ENCODE measurements around the gene ERMN.
"Not testable (repeated sequence)": the region's sequence is repeated elsewhere in the genome, so short reads cannot be mapped to it uniquely, and the experiment has no call there.

Gene ERMN

GRCh38 chr2:157325786-157326185, at the start of gene ERMN:
Gene ERMN, minus strand, starts transcription at chr2:157325824. Its CDS starts 182 bp downstream, at chr2:157325642.
- no peaks in the 10 kb centered on the region for H3K27me3 ChIP-seq
- no peak within 1 kb of the TSS for H3K4me2 ChIP-seq
- H3K9ac ChIP-seq = no peak within 1 kb of the TSS
- H4K20me1 ChIP-seq = no peaks in the 10 kb centered on the region
- H3K4me3 ChIP-seq = no peak within 1 kb of the TSS
- no peak for TF ChIP-seq Cebpa-rat (IDR thresholded peaks at IDR 0.05)
- no peaks in the 10 kb centered on the region for H3K9me3 ChIP-seq (replicated peaks in 1 of 11)
- peaks cover 12 to 32% (median 19%) of the 10 kb centered on the region in 10 experiments for H3K4me1 ChIP-seq
- no peak within 1 kb of the TSS for H3K27ac ChIP-seq
- H3K36me3 ChIP-seq = peaks cover 0 to 16% (median 0%) of the 10 kb centered on the region in 11 experiments; a peak in 3 of 22 replicates

- Histone ChIP-seq H3K36me3 (peaks cover 0 to 15% (median 0%) of the 10 kb centered on the region in 11 experiments; a peak in 8 of 22 replicates), H3K27me3 (no peaks in the 10 kb centered on the region), H3K9me3 (replicated peaks in 1 of 11) (peaks cover 20 to 32% (median 26%) of the 10 kb centered on the region in 11 experiments)
Observed at GRCh38 chr2:157375384-157375783, 49.8 kb upstream of the ERMN start.

GRCh38 chr2:157368508-157368907, 42.9 kb upstream of the ERMN start:
- H4K20me1 ChIP-seq; H3K9me3 ChIP-seq (replicated peaks in 1 of 11); H3K4me2 ChIP-seq; H3K27ac ChIP-seq; H3K9ac ChIP-seq; H3K4me3 ChIP-seq: not testable (repeated sequence)
- Histone ChIP-seq H3K27me3 (peaks cover 0 to 13% (median 6%) of the 10 kb centered on the region in 11 experiments; a peak in 7 of 22 replicates), H3K4me1 (peaks cover 14 to 18% (median 15%) of the 10 kb centered on the region in 10 experiments), H3K36me3 (peaks cover 0 to 14% (median 0%) of the 10 kb centered on the region in 11 experiments; a peak in 1 of 22 replicates)

More at GRCh38 chr2:157375384-157375783, 49.8 kb upstream of the ERMN start:
- Histone ChIP-seq H3K4me3 (peak overlapping the region in 1 of 10 experiments; percentile 8; a peak in 2 of 20 replicates), H3K27ac (no peak overlapping the region), H3K4me1 (peaks cover 0 to 14% (median 0%) of the 10 kb centered on the region in 10 experiments; a peak in 4 of 20 replicates), H4K20me1 (no peaks in the 10 kb centered on the region), H3K9ac (no peak overlapping the region), H3K4me2 (no peak overlapping the region; a peak in 1 of 22 replicates)
- TF ChIP-seq Cebpa-rat (IDR thresholded peaks at IDR 0.05) = no peak

- no peaks in the 10 kb centered on the region for H4K20me1 ChIP-seq
- no peak for TF ChIP-seq Cebpa-rat (IDR thresholded peaks at IDR 0.05)
- peaks cover 0 to 19% (median 0%) of the 10 kb centered on the region in 11 experiments; a peak in 1 of 22 replicates for H3K36me3 ChIP-seq
- H3K4me3 ChIP-seq = no peak overlapping the region
- peaks cover 1 to 12% (median 4%) of the 10 kb centered on the region in 11 experiments for H3K9me3 ChIP-seq (replicated peaks in 1 of 11)
- peaks cover 0 to 13% (median 6%) of the 10 kb centered on the region in 11 experiments; a peak in 7 of 22 replicates for H3K27me3 ChIP-seq
- H3K4me1 ChIP-seq = peaks cover 15 to 26% (median 19%) of the 10 kb centered on the region in 10 experiments
- no peak overlapping the region for H3K9ac ChIP-seq
- H3K27ac ChIP-seq = no peak overlapping the region
- H3K4me2 ChIP-seq = no peak overlapping the region
Observed at GRCh38 chr2:157367704-157368103, 42.1 kb upstream of the ERMN start.

- Histone ChIP-seq H3K9ac (no peak overlapping the region), H3K4me3 (no peak overlapping the region), H3K9me3 (replicated peaks in 1 of 11) (peaks cover 25 to 42% (median 31%) of the 10 kb centered on the region in 11 experiments), H3K36me3 (peaks cover 0 to 41% (median 6%) of the 10 kb centered on the region in 11 experiments; a peak in 9 of 22 replicates), H3K27ac (no peak overlapping the region; a peak in 1 of 22 replicates), H3K27me3 (peaks cover 0 to 13% (median 6%) of the 10 kb centered on the region in 11 experiments; a peak in 7 of 22 replicates), H4K20me1 (no peaks in the 10 kb centered on the region), H3K4me2 (peak overlapping the region; percentile 31 to 77 (median 64)), H3K4me1 (peaks cover 15 to 26% (median 19%) of the 10 kb centered on the region in 10 experiments)
- no peak for TF ChIP-seq Cebpa-rat (IDR thresholded peaks at IDR 0.05)
Observed at GRCh38 chr2:157364257-157364974, 38.8 kb upstream of the ERMN start.

GRCh38 chr2:157363612-157364101, 38.0 kb upstream of the ERMN start:
- no peak overlapping the region for H3K4me3 ChIP-seq
- peaks cover 0 to 41% (median 6%) of the 10 kb centered on the region in 11 experiments; a peak in 9 of 22 replicates for H3K36me3 ChIP-seq
- no peaks in the 10 kb centered on the region for H4K20me1 ChIP-seq
- peak overlapping the region; percentile 31 to 77 (median 64); a peak in 20 of 22 replicates for H3K4me2 ChIP-seq
- peaks cover 25 to 42% (median 31%) of the 10 kb centered on the region in 11 experiments for H3K9me3 ChIP-seq (replicated peaks in 1 of 11)
- H3K9ac ChIP-seq = no peak overlapping the region
- peaks cover 0 to 13% (median 6%) of the 10 kb centered on the region in 11 experiments; a peak in 7 of 22 replicates for H3K27me3 ChIP-seq
- TF ChIP-seq Cebpa-rat (IDR thresholded peaks at IDR 0.05) = no peak
- H3K4me1 ChIP-seq = peaks cover 15 to 26% (median 19%) of the 10 kb centered on the region in 10 experiments
- no peak overlapping the region for H3K27ac ChIP-seq

- peaks cover 0 to 41% (median 6%) of the 10 kb centered on the region in 11 experiments; a peak in 9 of 22 replicates for H3K36me3 ChIP-seq
- H3K9me3 ChIP-seq (replicated peaks in 1 of 11) = peaks cover 25 to 42% (median 31%) of the 10 kb centered on the region in 11 experiments
- peak overlapping the region in 2 of 11 experiments; percentile 70 to 72; a peak in 3 of 22 replicates for H3K4me2 ChIP-seq
- no peaks in the 10 kb centered on the region for H4K20me1 ChIP-seq
- H3K27ac ChIP-seq = no peak overlapping the region
- TF ChIP-seq Cebpa-rat (IDR thresholded peaks at IDR 0.05) = no peak
- peaks cover 15 to 26% (median 19%) of the 10 kb centered on the region in 10 experiments for H3K4me1 ChIP-seq
- no peak overlapping the region; a peak in 1 of 20 replicates for H3K4me3 ChIP-seq
- no peak overlapping the region for H3K9ac ChIP-seq
- H3K27me3 ChIP-seq = peaks cover 0 to 13% (median 6%) of the 10 kb centered on the region in 11 experiments; a peak in 7 of 22 replicates
Observed at GRCh38 chr2:157362627-157363026, 37.0 kb upstream of the ERMN start.

- Histone ChIP-seq H3K4me1 (peaks cover 15 to 26% (median 19%) of the 10 kb centered on the region in 10 experiments), H4K20me1 (no peaks in the 10 kb centered on the region), H3K9ac (no peak overlapping the region), H3K27me3 (peaks cover 0 to 13% (median 6%) of the 10 kb centered on the region in 11 experiments; a peak in 7 of 22 replicates), H3K4me2 (no peak overlapping the region), H3K36me3 (peaks cover 0 to 33% (median 6%) of the 10 kb centered on the region in 11 experiments; a peak in 9 of 22 replicates), H3K4me3 (peak overlapping the region in 2 of 10 experiments; percentile 9 to 38; a peak in 1 of 20 replicates), H3K9me3 (replicated peaks in 1 of 11) (peaks cover 25 to 37% (median 31%) of the 10 kb centered on the region in 11 experiments), H3K27ac (no peak overlapping the region)
- no peak for TF ChIP-seq Cebpa-rat (IDR thresholded peaks at IDR 0.05)
Observed at GRCh38 chr2:157361526-157361925, 35.9 kb upstream of the ERMN start.

GRCh38 chr2:157359628-157360027, 34.0 kb upstream of the ERMN start:
- Histone ChIP-seq H3K4me3 (no peak overlapping the region), H3K4me1 (peaks cover 13 to 20% (median 15%) of the 10 kb centered on the region in 10 experiments), H3K27ac (no peak overlapping the region), H3K36me3 (peaks cover 0 to 27% (median 6%) of the 10 kb centered on the region in 11 experiments; a peak in 9 of 22 replicates), H3K27me3 (no peaks in the 10 kb centered on the region), H3K9me3 (replicated peaks in 1 of 11) (peaks cover 25 to 36% (median 31%) of the 10 kb centered on the region in 11 experiments), H4K20me1 (no peaks in the 10 kb centered on the region), H3K4me2 (no peak overlapping the region), H3K9ac (no peak overlapping the region)
- no peak for TF ChIP-seq Cebpa-rat (IDR thresholded peaks at IDR 0.05)

Measured in BLaER1 treated with 17β-estradiol and CSF1 and Interleukin-3, amounts not matched to agents 10 nM and 100 nM (cell line).